HepG2 (cell line): ENCODE results near the gene RBM23. TPM values are rescaled to one million over a fixed set of nuclear protein-coding genes. Genes with fewer than 3 reads are reported as not detected.

Experiments used
- ATAC-seq: fragments of 200-7000 bp; cut with Tn5 transposase; 3 replicates; pipeline ENCODE4 v1.9.1; 2020; ENCODE audit warnings: mild to moderate bottlenecking, moderate library complexity
- BruUV-seq: library from RNA; stranded (reverse); fragments of 400-500 nt; replicated peaks from 2 replicates; lab custom pipeline; 2021; lab: Mats Ljungman, UMichigan
- CTCF ChIA-PET: fragments of 300-600 bp; formaldehyde crosslinking; extraction: SDS; loops from one replicate; lab custom pipeline; 2021; ENCODE audit warnings: low total read pairs, inconsistent platforms, low intra/inter-chr PET ratio; lab: Yijun Ruan, JAX
- POLR2A ChIA-PET: fragments of 350-600 bp; sonication (Branson Sonifier 250); formaldehyde crosslinking; loops from one replicate; lab custom pipeline; 2020; ENCODE audit warnings: antibody characterized with exemption, inconsistent platforms; lab: Yijun Ruan, JAX
- DNase-seq: peaks from one replicate; pipeline ENCODE4 v3.0.0-alpha.2; 2015; ENCODE audit warnings: low spot score
- FAIRE-seq: peaks from 3 replicates; lab custom pipeline; 2011; peaks lifted over from hg19 to GRCh38; lab: Jason Lieb, UNC
- H2AFZ ChIP-seq: one replicate; pipeline ENCODE4 v1.6.1; 2011; ENCODE audit warnings: low read length, inconsistent platforms
- H3K27ac ChIP-seq: fragments of 300-600 bp; 3 replicates; pipeline ENCODE4 v1.8.0; 2011; ENCODE audit warnings: mixed run types, mild to moderate bottlenecking, mixed read lengths, low read length, inconsistent platforms; ENCODE audit not compliant: insufficient read depth; ENCODE audit errors: extremely low read length
- H3K27me3 ChIP-seq, 2 experiments: fragments of 200-600 bp in 1 of 2; 2 replicates in 1 of 2; 3 replicates in 1 of 2; pipeline versions ENCODE4 v1.6.0 to v1.8.0; 2011; ENCODE audit warnings: low read length in 2 of 2, mild to moderate bottlenecking in 2 of 2, moderate library complexity in 2 of 2, inconsistent platforms in 1 of 2; ENCODE audit not compliant: insufficient read depth in 2 of 2, control insufficient read depth in 1 of 2
- H3K36me3 ChIP-seq, 2 experiments: fragments of 200-600 bp in 1 of 2; replicated peaks in 1 of 2; 2 replicates in 1 of 2; 3 replicates in 1 of 2; pipeline versions ENCODE4 v1.5.1 to v1.8.0; 2011; ENCODE audit warnings: low read length in 2 of 2, inconsistent platforms in 1 of 2; ENCODE audit not compliant: insufficient read depth in 2 of 2, control insufficient read depth in 1 of 2
- H3K4me1 ChIP-seq: 2 replicates; pipeline ENCODE4 v1.5.1; 2012; ENCODE audit warnings: low read length, inconsistent platforms; ENCODE audit not compliant: insufficient read depth
- H3K4me2 ChIP-seq: 2 replicates; pipeline ENCODE4 v1.6.0; 2011; ENCODE audit warnings: low read depth, low read length, inconsistent platforms
- H3K4me3 ChIP-seq, 3 experiments: fragments of 200-600 bp in 1 of 3; sonication (generic), shearing (Covaris generic) in 1 of 3; replicated peaks in 1 of 3; 2 replicates each; pipeline ENCODE4 v1.5.1; 2011 to 2016; ENCODE audit warnings: low read length in 3 of 3, inconsistent platforms in 2 of 3, low read depth in 2 of 3, mild to moderate bottlenecking in 2 of 3, control low read depth in 1 of 3, mixed read lengths in 1 of 3; ENCODE audit not compliant: insufficient read depth in 1 of 3
- H3K79me2 ChIP-seq: one replicate; pipeline ENCODE4 v1.6.1; 2011; ENCODE audit warnings: low read length, inconsistent platforms; ENCODE audit not compliant: insufficient read depth
- H3K9ac ChIP-seq: 2 replicates; pipeline ENCODE4 v1.6.0; 2011; ENCODE audit warnings: mild to moderate bottlenecking, low read depth, low read length, inconsistent platforms; ENCODE audit not compliant: insufficient read depth
- H3K9me3 ChIP-seq: 2 replicates; pipeline ENCODE4 v1.5.1; 2012; ENCODE audit warnings: mild to moderate bottlenecking, low read length
- H4K20me1 ChIP-seq: 2 replicates; pipeline ENCODE4 v1.6.0; 2011; ENCODE audit warnings: inconsistent platforms, mild to moderate bottlenecking, low read length, moderate library complexity; ENCODE audit not compliant: insufficient read depth
- ATF6 ChIP-seq: sonication (generic); formaldehyde crosslinking; conservative IDR thresholded peaks from 2 replicates; pipeline ENCODE4 v1.4.0; 2020; ENCODE audit warnings: missing genetic modification reagents
- CC2D1A ChIP-seq: sonication (generic); formaldehyde crosslinking; IDR thresholded peaks from 2 replicates; pipeline ENCODE4 v1.8.1; 2023; ENCODE audit warnings: mild to moderate bottlenecking, missing genetic modification reagents
- CEBPG ChIP-seq: IDR thresholded peaks from 2 replicates; pipeline ENCODE4 v1.6.1; 2016
- ETV5 ChIP-seq: IDR thresholded peaks from 2 replicates; pipeline ENCODE4 v1.6.1; 2018; ENCODE audit warnings: missing biosample characterization, missing genetic modification reagents, inconsistent platforms, borderline replicate concordance
- FOXA3 ChIP-seq: IDR thresholded peaks from 2 replicates; pipeline ENCODE4 v1.6.1; 2016; ENCODE audit warnings: missing genetic modification reagents, missing compliant biosample characterization
- GABPB1 ChIP-seq: IDR thresholded peaks from 2 replicates; pipeline ENCODE4 v1.6.1; 2016; ENCODE audit warnings: mild to moderate bottlenecking, missing genetic modification reagents, moderate library complexity, missing compliant biosample characterization
- IKZF5 ChIP-seq: IDR thresholded peaks from 2 replicates; pipeline ENCODE4 v1.6.1; 2018; ENCODE audit warnings: missing genetic modification reagents, mild to moderate bottlenecking, missing compliant biosample characterization
- KDM2A ChIP-seq: sonication (generic); formaldehyde crosslinking; IDR thresholded peaks from 2 replicates; pipeline ENCODE4 v1.4.0; 2020; ENCODE audit warnings: low read depth, missing genetic modification reagents, borderline replicate concordance
- PHF21A ChIP-seq: sonication (generic); formaldehyde crosslinking; IDR thresholded peaks from 2 replicates; pipeline ENCODE4 v1.5.0; 2020; ENCODE audit warnings: mild to moderate bottlenecking, missing genetic modification reagents
- THAP11 ChIP-seq: IDR thresholded peaks from 2 replicates; pipeline ENCODE4 v1.6.1; 2016; ENCODE audit warnings: missing biosample characterization, missing genetic modification reagents
- ZNF430 ChIP-seq: sonication (generic); formaldehyde crosslinking; IDR thresholded peaks from 2 replicates; pipeline ENCODE4 v1.9.0; 2021; ENCODE audit warnings: mild to moderate bottlenecking, missing genetic modification reagents
- ZNF503 ChIP-seq: sonication (generic); formaldehyde crosslinking; IDR thresholded peaks from 2 replicates; pipeline ENCODE4 v1.4.0; 2020; ENCODE audit warnings: missing genetic modification reagents
- ZNF609 ChIP-seq: sonication (generic); formaldehyde crosslinking; IDR thresholded peaks from 2 replicates; pipeline ENCODE4 v1.4.0; 2020; ENCODE audit warnings: mild to moderate bottlenecking, missing genetic modification reagents, borderline replicate concordance
- WGBS: methylation state at CpG from one replicate; pipeline ENCODE4 v1.1.6; 2017; ENCODE audit warnings: low lambda C conversion rate; 5-methylcytosine and 5-hydroxymethylcytosine counted together
- in situ Hi-C: cut with HindIII; loops from 2 replicates; pipeline ENCODE4 v1.10.0; 2017; ENCODE audit warnings: low pct_unique_long_range_greater_than_20kb; ENCODE audit not compliant: extremely low pct_ligation_motif_present
- intact Hi-C: fragments of 100-400 bp; cut with micrococcal nuclease; formaldehyde crosslinking; loops from one replicate; pipeline ENCODE4 v1.10.0; 2022; ENCODE audit not compliant: unreplicated experiment
- polyA plus RNA-seq, 8 experiments: library from polyadenylated mRNA; depleted of rRNA in 3 of 8; stranded (reverse) in 7 of 8; unstranded in 1 of 8; fragments of >200 nt; fragmentation: Illumina TruSeq in 4 of 8; extraction: Trizol in 4 of 8; gene quantifications; 2 replicates each; pipeline versions ENCODE4 v1.2.1 to v1.2.3, GENCODE V29; 2011 to 2016; ENCODE audit warnings: low read depth in 4 of 8, missing spikeins in 1 of 8, mixed read lengths in 1 of 8; ENCODE audit not compliant: insufficient read depth in 1 of 8
- total RNA-seq, 5 experiments: library from RNA; depleted of rRNA; stranded (reverse); fragments of >200 nt; fragmentation: Illumina TruSeq; extraction: Trizol; gene quantifications; 2 replicates each; pipeline ENCODE4 v1.2.3, GENCODE V29; 2016; ENCODE audit warnings: low read depth in 1 of 5

Gene RBM23
- total and polyA plus RNA-seq, 2 of the 13 experiments (the other 11 are each of a cell fraction or from before 2014, with no cell fraction given), result 1.5 to 2.1 TPM

GRCh38 chr14:22915886-22916521 is 2.9 kb downstream of the RBM23 start:
- CTCF ChIA-PET, result no interaction called here
- POLR2A ChIA-PET, result interaction anchor here (0.6 to 4.9 kb wide), 15 partner anchors 11 to 645 kb away, joined by 3 to 42 read pairs (median 5); partner anchors contain the start of genes AJUBA, DAD1, HAUS4 and LRP10
- Histone ChIP-seq H4K20me1 (no peaks in the 10 kb centered on the region), H3K4me2 (peak overlapping the region; percentile 28), H3K9ac (peak overlapping the region; percentile 3; the same call in 1 of the 2 replicates), H3K79me2 (no peaks in the 10 kb centered on the region), H3K27ac (peak overlapping the region; percentile 5), H3K36me3 (peaks cover 11 to 25% of the 10 kb centered on the region in 2 experiments; a peak in 4 of 5 replicates), H2AFZ (no peak overlapping the region), H3K4me3 (no peak overlapping the region), H3K27me3 (no peaks in the 10 kb centered on the region), H3K4me1 (peaks cover 33% of the 10 kb centered on the region), H3K9me3 (no peaks in the 10 kb centered on the region)
- intact Hi-C loops, result no loop called here
- ATAC-seq, result peak; percentile 77
- 46% methylated on average over 8 of the region's 8 CpGs for WGBS
- FAIRE-seq, result peak; percentile 68
- in situ Hi-C loops, result no loop called here
- DNase-seq, result peak; percentile 74
- BruUV-seq, result no TSS peak
- TF ChIP-seq CEBPG (peak; percentile 96), IKZF5 (CRISPR knock-in tag) (0 out of 2 replicates have a peak, but pooled peaks have one; percentile 49), THAP11 (CRISPR knock-in tag) (peak; percentile 53; the same call in 1 of the 2 replicates), ATF6 (CRISPR knock-in tag) (no peak), ZNF503 (no peak), ETV5 (peak; percentile 39; the same call in 1 of the 2 replicates), PHF21A (peak; percentile 41; the same call in 1 of the 2 replicates), ZNF430 (CRISPR knock-in tag) (no peak), ZNF609 (CRISPR knock-in tag) (no peak), FOXA3 (CRISPR knock-in tag) (peak; percentile 47; the same call in 1 of the 2 replicates), CC2D1A (0 out of 2 replicates have a peak, but pooled peaks have one; percentile 20), GABPB1 (CRISPR knock-in tag) (peak; percentile 39), KDM2A (CRISPR knock-in tag) (0 out of 2 replicates have a peak, but pooled peaks have one; percentile 17)
